NT2/D1 (cell line): ENCODE results near the gene GTF2IRD2.
"Not testable (repeated sequence)": the region's sequence is repeated elsewhere in the genome, so short reads cannot be mapped to it uniquely, and the experiment has no call there.

Source experiments
- SUZ12 ChIP-seq: IDR thresholded peaks from 2 replicates; pipeline ENCODE4 v1.6.1; 2011; ENCODE audit not compliant: insufficient read length, insufficient read depth; ENCODE audit errors: extremely low read depth
- YY1 ChIP-seq: IDR thresholded peaks from 2 replicates; pipeline ENCODE4 v1.6.1; 2011; ENCODE audit not compliant: insufficient read length, insufficient read depth
- ZNF274 ChIP-seq: IDR thresholded peaks from 2 replicates; pipeline ENCODE4 v1.6.1; 2011; ENCODE audit warnings: mild to moderate bottlenecking, low read depth, low read length

- not testable (repeated sequence) for TF ChIP-seq ZNF274, YY1, SUZ12
Measured at GRCh38 chr7:74766509-74766908, 84.9 kb downstream of the GTF2IRD2 start.
